GM18511 (cell line): Measurements from ENCODE around the gene GBA3.

Experiments used
- ATAC-seq: cut with Tn5 transposase; IDR thresholded peaks from one replicate; pipeline ENCODE4 v1.9.1; 2021; ENCODE audit warnings: mild to moderate bottlenecking, moderate library complexity; ENCODE audit not compliant: unreplicated experiment

Gene GBA3

DNA sequence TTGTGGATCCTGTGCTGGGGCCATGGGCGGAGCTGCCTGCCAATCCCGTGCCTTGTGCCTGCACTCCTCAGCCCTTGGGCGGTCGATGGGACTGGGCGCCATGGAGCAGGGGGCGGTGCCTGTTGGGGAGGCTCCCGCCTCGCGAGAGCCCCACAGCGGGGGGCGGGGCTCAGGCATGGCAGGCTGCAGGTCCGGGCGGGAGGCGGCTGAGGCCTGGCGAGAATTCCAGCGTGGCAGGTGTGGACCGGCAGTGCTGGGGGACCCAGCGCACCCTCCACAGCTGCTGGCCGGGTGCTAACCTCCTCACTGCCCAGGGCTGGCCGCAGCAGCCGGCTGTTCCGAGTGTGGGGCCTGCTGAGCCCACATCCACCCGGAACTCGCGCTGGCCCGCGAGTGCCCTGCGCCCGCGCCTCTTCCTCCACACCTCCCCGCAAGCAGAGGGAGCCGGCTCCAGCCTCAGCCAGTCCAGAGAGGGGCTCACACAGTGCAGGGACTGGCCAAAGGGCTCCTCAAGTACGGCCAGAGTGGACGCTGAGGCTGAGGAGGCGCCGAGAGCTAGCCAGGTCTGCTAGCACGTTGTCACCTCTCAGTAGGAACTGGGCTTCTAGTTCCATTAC is 85.9 kb downstream of the GBA3 start:
- ATAC-seq: no peak

- ATAC-seq: no peak
Measured at GRCh38 chr4:22780317-22780716, 87.6 kb downstream of the GBA3 start.

DNA sequence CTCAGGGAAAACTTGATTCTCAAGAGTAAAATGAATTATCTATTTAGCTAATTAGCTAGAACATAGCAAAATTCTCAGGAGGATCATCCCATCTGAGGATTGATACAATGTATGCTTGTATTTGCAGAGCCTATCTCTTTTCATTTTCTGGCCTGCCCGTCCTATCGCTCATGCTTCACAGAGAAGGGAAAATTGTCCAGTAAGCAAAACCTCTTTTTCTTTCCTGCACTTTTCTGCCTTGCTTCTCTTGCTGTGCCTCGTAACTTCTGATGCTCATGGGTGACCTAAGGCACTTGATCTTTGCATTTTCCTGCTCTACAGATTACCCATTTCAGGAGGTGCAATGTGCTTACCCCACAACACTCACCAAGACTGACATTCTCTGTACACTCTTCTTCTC is 88.1 kb downstream of the GBA3 start:
- ATAC-seq: no peak

GRCh38 chr4:22787753-22788375 is 95.1 kb downstream of the GBA3 start:
- no peak for ATAC-seq

DNA sequence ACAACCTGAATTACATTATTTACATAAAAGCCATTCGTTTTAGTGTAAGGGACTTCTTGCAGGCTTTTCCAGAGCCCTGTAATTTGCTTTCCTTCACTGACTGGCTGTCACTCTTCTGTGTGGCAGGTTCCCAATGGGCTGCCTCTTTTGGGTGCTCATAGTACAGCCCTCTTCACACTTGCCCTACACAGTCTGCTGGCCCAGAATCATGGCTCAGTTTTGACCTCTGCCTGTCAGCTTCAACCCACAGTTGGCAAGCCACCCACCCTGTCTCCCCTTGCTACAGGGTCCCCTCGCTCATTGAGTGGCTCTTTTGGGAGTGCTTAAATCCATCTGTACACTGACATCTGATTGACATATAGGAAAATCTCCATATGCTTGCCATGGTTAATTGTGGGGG is 97.9 kb downstream of the GBA3 start:
- ATAC-seq: no peak

GRCh38 chr4:22794732-22795131 is 102.0 kb downstream of the GBA3 start:
- no peak for ATAC-seq

- ATAC-seq: no peak
Measured at GRCh38 chr4:22801391-22801790, 108.7 kb downstream of the GBA3 start.

DNA sequence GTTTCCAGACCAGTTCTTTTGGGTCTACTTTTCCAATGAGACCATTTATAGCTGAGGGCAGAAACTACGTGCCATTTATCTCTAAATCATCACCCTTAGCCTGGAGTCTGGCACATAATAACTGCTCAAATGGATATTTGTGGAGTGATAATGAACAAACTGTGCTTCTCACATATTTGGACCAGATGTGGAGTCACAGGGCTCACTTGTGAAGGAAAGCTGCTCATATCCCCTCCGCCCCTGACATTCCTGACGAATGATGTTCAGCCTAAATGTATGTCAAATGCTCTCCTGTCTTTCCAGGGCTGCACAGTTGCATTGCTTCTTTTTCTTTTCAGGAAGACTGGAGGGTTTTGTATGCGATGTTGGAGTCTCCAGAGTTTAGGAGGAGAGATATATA is 110.1 kb downstream of the GBA3 start:
- ATAC-seq: no peak

DNA sequence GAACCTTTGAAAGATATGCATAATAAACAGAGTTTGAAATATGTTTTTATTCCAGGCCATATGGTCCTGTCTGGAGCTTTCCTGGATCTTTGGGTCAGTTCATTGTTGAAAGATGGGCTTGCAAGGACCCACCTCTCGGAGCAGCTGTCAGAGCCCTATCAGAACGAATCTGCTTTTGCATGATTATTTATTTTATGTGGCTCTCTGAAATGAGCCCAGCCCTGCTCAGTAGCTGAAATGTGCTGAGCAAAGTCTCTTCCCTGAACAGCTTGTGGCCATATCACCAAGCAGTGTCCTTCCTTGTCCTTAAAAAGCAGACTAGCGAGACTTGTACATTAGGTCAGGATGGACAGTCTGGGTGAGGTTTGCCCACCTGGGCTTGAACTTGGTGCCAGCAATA is 110.8 kb downstream of the GBA3 start:
- ATAC-seq: no peak

- no peak for ATAC-seq
Measured at GRCh38 chr4:22814906-22815305, 122.2 kb downstream of the GBA3 start.

DNA sequence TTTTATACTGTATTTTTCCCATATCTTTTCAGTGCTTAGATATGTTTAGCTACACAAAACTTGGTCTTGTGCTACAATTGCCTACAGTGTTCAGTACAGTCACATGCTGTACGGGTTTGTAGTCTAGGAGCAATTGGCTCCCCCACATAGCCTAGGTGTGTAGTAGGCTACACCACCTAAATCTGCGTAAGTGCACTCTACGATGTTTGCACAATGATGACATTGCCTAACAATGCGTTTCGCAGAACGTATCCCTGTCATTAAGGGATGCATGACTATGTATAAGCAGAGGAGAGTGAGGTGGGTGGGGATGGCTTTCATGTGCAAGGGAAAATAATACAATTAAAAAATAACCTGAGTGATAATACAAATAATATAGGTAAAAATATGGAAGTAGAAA is 131.4 kb downstream of the GBA3 start:
- no peak for ATAC-seq

DNA sequence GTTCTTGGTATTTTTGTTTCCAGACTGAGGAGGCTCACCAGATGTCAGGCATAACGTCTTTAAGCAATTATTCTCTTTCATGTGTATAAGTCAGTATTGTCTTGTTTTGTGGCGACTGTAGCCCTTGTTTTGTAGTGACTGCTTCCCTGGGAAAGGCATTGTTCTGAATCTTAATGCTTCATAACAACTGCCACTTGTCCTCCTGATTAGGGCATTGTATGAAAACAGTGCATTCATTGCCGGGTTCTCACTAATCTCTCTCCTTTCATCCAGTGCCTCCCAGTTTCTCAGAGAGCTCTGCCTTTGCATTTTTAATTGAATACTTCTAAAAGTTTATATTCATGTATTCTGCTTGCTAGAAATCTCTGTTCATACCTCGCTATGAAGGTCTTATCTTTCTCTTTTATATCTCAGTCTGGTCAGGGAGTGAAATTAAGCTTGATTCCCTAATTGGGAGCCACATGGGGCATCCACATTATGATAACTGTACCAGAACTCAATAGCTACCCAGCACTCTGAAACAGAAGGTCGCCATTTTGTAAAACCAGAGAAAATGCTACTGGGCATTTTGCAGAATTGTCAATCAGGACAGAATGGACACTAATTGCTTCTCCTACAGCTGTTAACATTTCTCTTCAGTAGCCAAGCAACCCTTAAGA is 149.8 kb downstream of the GBA3 start:
- no peak for ATAC-seq

DNA sequence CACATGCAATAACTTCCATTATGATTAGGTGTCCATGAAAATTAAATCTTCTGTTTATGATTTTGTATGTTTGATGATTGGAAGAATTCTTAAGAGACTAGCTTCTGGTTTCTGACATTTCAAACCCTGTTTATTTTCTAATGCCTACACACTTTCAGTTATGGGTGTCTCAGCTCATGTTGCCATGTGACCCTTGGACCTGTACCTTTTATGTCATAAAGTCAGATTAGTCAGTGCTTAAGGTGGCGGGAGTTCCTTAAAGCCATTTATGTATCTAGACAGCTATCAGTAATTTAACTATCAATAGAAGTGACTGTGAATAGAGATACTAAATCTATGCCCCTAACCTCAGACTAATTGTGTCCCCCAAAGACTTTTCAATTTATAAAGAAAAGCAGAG is 155.6 kb downstream of the GBA3 start:
- no peak for ATAC-seq

- ATAC-seq: no peak
Measured at GRCh38 chr4:22850055-22850454, 157.3 kb downstream of the GBA3 start.

GRCh38 chr4:22850630-22851029 is 157.9 kb downstream of the GBA3 start:
- no peak for ATAC-seq

- ATAC-seq: no peak
Measured at GRCh38 chr4:22857411-22857810, 164.7 kb downstream of the GBA3 start.

GRCh38 chr4:22859318-22859717 is 166.6 kb downstream of the GBA3 start:
- ATAC-seq: no peak
